ENCODE measurements around the gene MFN1.

DNA sequence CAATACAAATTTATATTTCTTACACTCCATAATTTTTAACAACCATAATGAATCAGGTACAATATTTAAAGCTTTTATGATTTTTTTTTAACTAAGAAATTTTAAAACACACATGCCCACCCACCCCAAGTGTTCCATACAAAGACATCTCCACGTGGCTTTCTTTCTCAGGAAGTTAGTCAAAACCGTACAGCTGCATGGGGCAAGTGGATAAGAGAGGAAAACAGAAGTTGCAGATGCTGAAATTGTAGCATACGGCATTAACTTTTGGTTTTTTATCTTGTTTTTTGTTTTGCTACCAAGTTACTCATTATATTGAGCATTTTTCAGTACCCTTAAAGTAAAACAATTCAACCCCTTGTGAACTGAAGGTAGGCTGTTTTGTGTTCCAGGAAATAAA lies 89.0 kb downstream of the MFN1 start:
- TF ChIP-seq, protein P1, sequence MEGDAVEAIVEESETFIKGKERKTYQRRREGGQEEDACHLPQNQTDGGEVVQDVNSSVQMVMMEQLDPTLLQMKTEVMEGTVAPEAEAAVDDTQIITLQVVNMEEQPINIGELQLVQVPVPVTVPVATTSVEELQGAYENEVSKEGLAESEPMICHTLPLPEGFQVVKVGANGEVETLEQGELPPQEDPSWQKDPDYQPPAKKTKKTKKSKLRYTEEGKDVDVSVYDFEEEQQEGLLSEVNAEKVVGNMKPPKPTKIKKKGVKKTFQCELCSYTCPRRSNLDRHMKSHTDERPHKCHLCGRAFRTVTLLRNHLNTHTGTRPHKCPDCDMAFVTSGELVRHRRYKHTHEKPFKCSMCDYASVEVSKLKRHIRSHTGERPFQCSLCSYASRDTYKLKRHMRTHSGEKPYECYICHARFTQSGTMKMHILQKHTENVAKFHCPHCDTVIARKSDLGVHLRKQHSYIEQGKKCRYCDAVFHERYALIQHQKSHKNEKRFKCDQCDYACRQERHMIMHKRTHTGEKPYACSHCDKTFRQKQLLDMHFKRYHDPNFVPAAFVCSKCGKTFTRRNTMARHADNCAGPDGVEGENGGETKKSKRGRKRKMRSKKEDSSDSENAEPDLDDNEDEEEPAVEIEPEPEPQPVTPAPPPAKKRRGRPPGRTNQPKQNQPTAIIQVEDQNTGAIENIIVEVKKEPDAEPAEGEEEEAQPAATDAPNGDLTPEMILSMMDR (IDR thresholded peaks at IDR 0.05) = no peak
- no peak for TF ChIP-seq POLR2A (IDR thresholded peaks at IDR 0.05)
